Measurements from ENCODE around the gene CCDC158.

Gene CCDC158

DNA sequence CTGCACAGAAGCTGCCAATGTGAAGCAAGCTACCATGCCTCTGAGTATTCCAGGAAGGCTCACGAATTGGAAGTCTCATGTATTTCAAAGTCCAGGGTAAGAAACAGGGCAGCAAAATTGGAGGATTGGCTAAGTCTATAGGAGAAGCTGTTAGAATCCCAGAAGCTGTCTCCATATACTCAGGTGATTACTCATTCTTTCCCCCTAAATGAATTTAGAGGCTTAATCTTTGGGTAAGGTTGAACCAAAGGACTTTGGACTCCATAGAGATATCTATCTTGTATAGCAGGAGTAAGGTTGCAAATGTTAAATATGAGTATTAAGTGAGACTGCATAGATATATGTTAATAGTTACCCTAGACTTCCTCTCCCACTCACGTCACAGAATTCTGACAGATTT is 78.1 kb downstream of the CCDC158 start:
- Histone ChIP-seq H3K4me3 (ENCODE audit: low read depth, low read length) (no peak overlapping the region), H2AFZ (ENCODE audit: low read length, unreplicated experiment) (no peak overlapping the region), H3K27ac (ENCODE audit: low read depth, low read length) (no peak overlapping the region), H3K36me3 (ENCODE audit: insufficient read depth, low read length) (no peaks in the 10 kb centered on the region), H3K4me1 (ENCODE audit: control insufficient read depth, insufficient read depth, low read length, unreplicated experiment) (peaks cover 8% of the 10 kb centered on the region), H3K79me2 (ENCODE audit: control insufficient read depth, insufficient read depth, low read length, unreplicated experiment) (no peaks in the 10 kb centered on the region), H3K27me3 (ENCODE audit: insufficient read depth, low read length) (no peaks in the 10 kb centered on the region)

DNA sequence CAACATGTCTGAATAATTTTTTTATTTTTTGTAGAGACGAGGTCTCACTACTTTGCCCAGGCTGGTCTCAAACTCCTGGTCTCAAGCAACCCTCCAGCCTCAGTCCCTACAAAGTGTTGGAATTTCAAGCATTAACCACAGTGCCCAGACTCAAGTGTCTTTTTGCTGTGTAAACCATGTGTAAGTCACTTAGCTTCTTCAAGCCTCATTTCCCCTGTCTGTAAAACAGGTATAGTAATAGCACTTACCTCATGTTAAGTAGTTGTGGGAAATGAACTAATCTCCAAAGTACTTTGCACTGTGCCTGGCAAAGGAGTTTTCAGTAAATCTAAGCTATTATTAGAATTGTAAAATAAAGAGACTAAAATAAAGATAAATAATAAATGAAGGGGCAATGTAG is 78.8 kb downstream of the CCDC158 start:
- Histone ChIP-seq H3K36me3 (ENCODE audit: insufficient read depth, low read length) (no peaks in the 10 kb centered on the region), H3K79me2 (ENCODE audit: control insufficient read depth, insufficient read depth, low read length, unreplicated experiment) (no peaks in the 10 kb centered on the region), H3K4me3 (ENCODE audit: low read depth, low read length) (no peak overlapping the region), H3K4me1 (ENCODE audit: control insufficient read depth, insufficient read depth, low read length, unreplicated experiment) (peaks cover 8% of the 10 kb centered on the region), H2AFZ (ENCODE audit: low read length, unreplicated experiment) (no peak overlapping the region), H3K27ac (ENCODE audit: low read depth, low read length) (no peak overlapping the region), H3K27me3 (ENCODE audit: insufficient read depth, low read length) (no peaks in the 10 kb centered on the region)

- peaks cover 8% of the 10 kb centered on the region for H3K4me1 ChIP-seq (ENCODE audit: control insufficient read depth, insufficient read depth, low read length, unreplicated experiment)
- H3K36me3 ChIP-seq (ENCODE audit: insufficient read depth, low read length): no peaks in the 10 kb centered on the region
- no peak overlapping the region for H3K4me3 ChIP-seq (ENCODE audit: low read depth, low read length)
- no peak overlapping the region for H3K27ac ChIP-seq (ENCODE audit: low read depth, low read length)
- no peak overlapping the region for H2AFZ ChIP-seq (ENCODE audit: low read length, unreplicated experiment)
- H3K27me3 ChIP-seq (ENCODE audit: insufficient read depth, low read length): no peaks in the 10 kb centered on the region
- H3K79me2 ChIP-seq (ENCODE audit: control insufficient read depth, insufficient read depth, low read length, unreplicated experiment): no peaks in the 10 kb centered on the region
These were observed 79.9 kb downstream of the CCDC158 start for GRCh38 chr4:76341063-76341462.

- H3K27ac ChIP-seq (ENCODE audit: low read depth, low read length): no peak overlapping the region
- H2AFZ ChIP-seq (ENCODE audit: low read length, unreplicated experiment): no peak overlapping the region
- no peak overlapping the region for H3K4me3 ChIP-seq (ENCODE audit: low read depth, low read length)
- H3K27me3 ChIP-seq (ENCODE audit: insufficient read depth, low read length): no peaks in the 10 kb centered on the region
- H3K79me2 ChIP-seq (ENCODE audit: control insufficient read depth, insufficient read depth, low read length, unreplicated experiment): no peaks in the 10 kb centered on the region
- peaks cover 8% of the 10 kb centered on the region for H3K4me1 ChIP-seq (ENCODE audit: control insufficient read depth, insufficient read depth, low read length, unreplicated experiment)
- H3K36me3 ChIP-seq (ENCODE audit: insufficient read depth, low read length): no peaks in the 10 kb centered on the region
These were observed 81.6 kb downstream of the CCDC158 start for GRCh38 chr4:76339364-76339763.

DNA sequence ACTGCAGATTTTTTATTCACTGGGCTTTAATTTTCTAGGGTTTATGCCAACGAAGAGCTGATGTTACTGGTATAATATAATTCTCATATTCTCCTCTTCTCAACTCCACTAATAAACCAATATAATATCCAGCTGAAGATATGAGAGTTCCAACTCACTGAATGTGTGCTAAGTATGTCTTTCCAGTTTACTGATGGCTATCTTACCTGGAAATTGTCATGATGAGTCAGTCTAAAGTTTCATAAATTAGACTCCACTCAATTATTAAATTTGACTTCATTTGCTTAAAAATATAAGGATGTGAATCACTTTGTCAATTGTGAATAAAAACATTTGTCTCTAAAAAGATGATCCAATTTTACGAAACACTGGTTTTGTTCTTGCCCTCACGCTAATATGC is 86.1 kb downstream of the CCDC158 start:
- Histone ChIP-seq H3K27ac (ENCODE audit: low read depth, low read length) (no peak overlapping the region), H3K27me3 (ENCODE audit: insufficient read depth, low read length) (no peaks in the 10 kb centered on the region), H3K36me3 (ENCODE audit: insufficient read depth, low read length) (no peaks in the 10 kb centered on the region), H3K4me3 (ENCODE audit: low read depth, low read length) (no peak overlapping the region), H3K79me2 (ENCODE audit: control insufficient read depth, insufficient read depth, low read length, unreplicated experiment) (no peaks in the 10 kb centered on the region), H3K4me1 (ENCODE audit: control insufficient read depth, insufficient read depth, low read length, unreplicated experiment) (no peaks in the 10 kb centered on the region), H2AFZ (ENCODE audit: low read length, unreplicated experiment) (no peak overlapping the region)

DNA sequence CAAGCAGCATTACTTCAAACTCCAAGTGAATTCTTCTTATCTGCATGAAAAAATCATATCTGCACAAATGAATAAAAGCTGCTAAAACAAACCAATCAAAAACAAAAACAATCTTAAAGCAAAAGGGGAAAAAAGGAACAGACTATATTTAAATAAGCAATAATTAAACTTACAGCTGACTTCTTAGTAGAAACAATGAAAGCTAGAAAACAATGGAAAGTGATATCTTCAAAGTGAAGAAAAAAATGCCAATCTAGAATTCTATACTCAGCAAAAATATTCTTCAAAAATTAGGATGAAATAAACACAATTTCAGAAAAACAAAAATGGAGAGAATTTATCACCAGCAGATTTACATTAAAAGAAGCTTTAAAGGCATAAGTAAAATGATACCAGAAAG is 94.4 kb downstream of the CCDC158 start:
- Histone ChIP-seq H3K27me3 (ENCODE audit: insufficient read depth, low read length) (no peaks in the 10 kb centered on the region), H3K79me2 (ENCODE audit: control insufficient read depth, insufficient read depth, low read length, unreplicated experiment) (no peaks in the 10 kb centered on the region), H3K36me3 (ENCODE audit: insufficient read depth, low read length) (no peaks in the 10 kb centered on the region), H3K4me3 (ENCODE audit: low read depth, low read length) (no peak overlapping the region), H2AFZ (ENCODE audit: low read length, unreplicated experiment) (no peak overlapping the region), H3K27ac (ENCODE audit: low read depth, low read length) (no peak overlapping the region), H3K4me1 (ENCODE audit: control insufficient read depth, insufficient read depth, low read length, unreplicated experiment) (no peaks in the 10 kb centered on the region)

- Histone ChIP-seq H3K27ac (ENCODE audit: low read depth, low read length) (no peak overlapping the region), H3K27me3 (ENCODE audit: insufficient read depth, low read length) (no peaks in the 10 kb centered on the region)
These were observed 95.9 kb downstream of the CCDC158 start for GRCh38 chr4:76325072-76325471.

DNA sequence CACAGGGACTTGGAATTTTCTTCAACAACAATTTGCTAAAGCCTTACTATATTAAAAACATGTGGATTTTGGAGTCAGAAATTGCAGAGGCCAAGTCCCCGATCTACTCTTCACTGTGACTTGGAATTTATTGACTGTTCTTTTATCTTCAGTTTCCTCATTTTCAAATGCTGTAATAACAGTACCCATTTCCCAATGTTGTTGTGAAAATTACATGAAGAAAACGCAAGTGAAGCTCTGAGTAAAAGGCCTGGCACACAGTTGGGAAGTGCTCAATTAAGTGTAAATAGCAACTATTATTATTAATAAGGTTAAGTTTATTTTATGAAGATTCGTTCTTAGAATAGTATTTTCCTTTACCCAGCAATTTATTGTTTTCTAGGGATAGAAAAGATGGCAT is 98.7 kb downstream of the CCDC158 start:
- Histone ChIP-seq H3K36me3 (ENCODE audit: insufficient read depth, low read length) (no peaks in the 10 kb centered on the region), H3K4me3 (ENCODE audit: low read depth, low read length) (no peak overlapping the region), H3K79me2 (ENCODE audit: control insufficient read depth, insufficient read depth, low read length, unreplicated experiment) (no peaks in the 10 kb centered on the region), H2AFZ (ENCODE audit: low read length, unreplicated experiment) (no peak overlapping the region), H3K27ac (ENCODE audit: low read depth, low read length) (no peak overlapping the region), H3K4me1 (ENCODE audit: control insufficient read depth, insufficient read depth, low read length, unreplicated experiment) (no peaks in the 10 kb centered on the region), H3K27me3 (ENCODE audit: insufficient read depth, low read length) (no peaks in the 10 kb centered on the region)

More at GRCh38 chr4:76325072-76325471, 95.9 kb downstream of the CCDC158 start:
- no peaks in the 10 kb centered on the region for H3K79me2 ChIP-seq (ENCODE audit: control insufficient read depth, insufficient read depth, low read length, unreplicated experiment)
- no peaks in the 10 kb centered on the region for H3K4me1 ChIP-seq (ENCODE audit: control insufficient read depth, insufficient read depth, low read length, unreplicated experiment)
- no peak overlapping the region for H3K4me3 ChIP-seq (ENCODE audit: low read depth, low read length)
- H2AFZ ChIP-seq (ENCODE audit: low read length, unreplicated experiment): no peak overlapping the region
- H3K36me3 ChIP-seq (ENCODE audit: insufficient read depth, low read length): no peaks in the 10 kb centered on the region

GRCh38 chr4:76316131-76316530 is 104.8 kb downstream of the CCDC158 start:
- Histone ChIP-seq H2AFZ (ENCODE audit: low read length, unreplicated experiment) (no peak overlapping the region), H3K27ac (ENCODE audit: low read depth, low read length) (no peak overlapping the region), H3K4me1 (ENCODE audit: control insufficient read depth, insufficient read depth, low read length, unreplicated experiment) (no peaks in the 10 kb centered on the region), H3K27me3 (ENCODE audit: insufficient read depth, low read length) (no peaks in the 10 kb centered on the region), H3K4me3 (ENCODE audit: low read depth, low read length) (no peak overlapping the region), H3K79me2 (ENCODE audit: control insufficient read depth, insufficient read depth, low read length, unreplicated experiment) (no peaks in the 10 kb centered on the region), H3K36me3 (ENCODE audit: insufficient read depth, low read length) (0 out of 2 replicates have a peak, but pooled peaks cover 4% of the 10 kb centered on the region)

DNA sequence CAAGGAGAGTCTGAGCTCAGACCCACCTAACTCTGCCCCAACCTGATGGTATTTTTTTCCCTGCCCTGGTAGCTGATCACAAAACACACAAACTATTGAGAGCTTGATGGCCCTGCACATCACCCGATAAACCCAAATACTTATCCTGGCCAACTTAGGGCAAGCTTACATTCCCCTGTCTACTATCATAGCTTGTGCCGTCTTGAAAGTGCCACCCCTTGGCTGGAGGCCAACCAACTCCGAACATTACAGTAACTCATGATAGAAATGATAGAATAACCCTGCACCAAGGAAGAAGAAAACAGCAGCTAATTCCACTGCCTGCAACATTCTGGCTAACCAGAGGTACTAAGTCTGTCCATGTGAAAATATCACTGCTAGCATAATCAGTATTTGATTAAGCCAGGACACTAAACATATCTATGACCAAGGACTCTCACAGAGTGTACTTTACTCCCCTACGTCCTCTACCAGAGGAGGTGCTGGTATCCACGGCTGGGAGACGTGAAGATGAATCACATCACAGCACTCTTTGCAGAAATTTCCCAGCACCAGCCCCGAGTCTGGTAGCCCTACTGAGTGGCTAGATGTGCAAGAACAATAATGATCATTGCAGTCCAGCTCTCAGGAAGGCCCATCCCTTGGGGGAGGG is 105.5 kb downstream of the CCDC158 start:
- Histone ChIP-seq H3K4me1 (ENCODE audit: control insufficient read depth, insufficient read depth, low read length, unreplicated experiment) (no peaks in the 10 kb centered on the region), H3K27ac (ENCODE audit: low read depth, low read length) (no peak overlapping the region), H3K36me3 (ENCODE audit: insufficient read depth, low read length) (0 out of 2 replicates have a peak, but pooled peaks cover 6% of the 10 kb centered on the region), H3K79me2 (ENCODE audit: control insufficient read depth, insufficient read depth, low read length, unreplicated experiment) (no peaks in the 10 kb centered on the region), H2AFZ (ENCODE audit: low read length, unreplicated experiment) (no peak overlapping the region), H3K27me3 (ENCODE audit: insufficient read depth, low read length) (no peaks in the 10 kb centered on the region), H3K4me3 (ENCODE audit: low read depth, low read length) (no peak overlapping the region)

DNA sequence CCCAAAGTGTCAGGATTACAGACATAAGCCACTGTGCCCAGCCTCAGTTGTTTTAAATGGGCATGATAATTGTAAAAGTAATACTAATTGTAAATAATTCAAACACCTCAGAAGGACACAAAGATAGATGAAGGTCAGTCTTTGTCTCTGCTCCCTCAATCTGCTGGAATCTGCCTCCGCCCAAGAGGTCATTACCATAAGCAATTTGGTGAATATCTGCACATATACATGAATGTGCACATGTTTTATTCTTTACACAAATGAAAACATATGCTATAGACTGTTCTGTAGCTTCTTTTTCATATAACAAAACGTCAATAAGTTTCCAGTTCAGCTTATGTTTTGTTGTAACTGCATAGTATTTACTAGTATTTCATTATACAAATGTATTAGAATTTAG is 107.4 kb downstream of the CCDC158 start:
- H3K4me3 ChIP-seq (ENCODE audit: low read depth, low read length): no peak overlapping the region
- 0 out of 2 replicates have a peak, but pooled peaks cover 11% of the 10 kb centered on the region for H3K36me3 ChIP-seq (ENCODE audit: insufficient read depth, low read length)
- no peak overlapping the region for H3K27ac ChIP-seq (ENCODE audit: low read depth, low read length)
- no peak overlapping the region for H2AFZ ChIP-seq (ENCODE audit: low read length, unreplicated experiment)
- no peaks in the 10 kb centered on the region for H3K27me3 ChIP-seq (ENCODE audit: insufficient read depth, low read length)
- H3K79me2 ChIP-seq (ENCODE audit: control insufficient read depth, insufficient read depth, low read length, unreplicated experiment): peaks cover 10% of the 10 kb centered on the region
- peaks cover 4% of the 10 kb centered on the region for H3K4me1 ChIP-seq (ENCODE audit: control insufficient read depth, insufficient read depth, low read length, unreplicated experiment)
